ENCODE data around the gene ADM.

- TF ChIP-seq CTCF (IDR thresholded peaks at IDR 0.05) (no peak), REST (IDR thresholded peaks at IDR 0.05; ENCODE audit: insufficient read depth in 1 of 2, low read depth in 2 of 2, low read length in 1 of 2) (no peak), POLR2AphosphoS5 (IDR thresholded peaks at IDR 0.05; ENCODE audit: low read depth, low read length) (no peak)
Measured at GRCh38 chr11:10338287-10338686, 33.4 kb downstream of the ADM start.

All from Panc1 (cell line).